ENCODE results near the gene U2AF1L4.

Gene U2AF1L4

DNA sequence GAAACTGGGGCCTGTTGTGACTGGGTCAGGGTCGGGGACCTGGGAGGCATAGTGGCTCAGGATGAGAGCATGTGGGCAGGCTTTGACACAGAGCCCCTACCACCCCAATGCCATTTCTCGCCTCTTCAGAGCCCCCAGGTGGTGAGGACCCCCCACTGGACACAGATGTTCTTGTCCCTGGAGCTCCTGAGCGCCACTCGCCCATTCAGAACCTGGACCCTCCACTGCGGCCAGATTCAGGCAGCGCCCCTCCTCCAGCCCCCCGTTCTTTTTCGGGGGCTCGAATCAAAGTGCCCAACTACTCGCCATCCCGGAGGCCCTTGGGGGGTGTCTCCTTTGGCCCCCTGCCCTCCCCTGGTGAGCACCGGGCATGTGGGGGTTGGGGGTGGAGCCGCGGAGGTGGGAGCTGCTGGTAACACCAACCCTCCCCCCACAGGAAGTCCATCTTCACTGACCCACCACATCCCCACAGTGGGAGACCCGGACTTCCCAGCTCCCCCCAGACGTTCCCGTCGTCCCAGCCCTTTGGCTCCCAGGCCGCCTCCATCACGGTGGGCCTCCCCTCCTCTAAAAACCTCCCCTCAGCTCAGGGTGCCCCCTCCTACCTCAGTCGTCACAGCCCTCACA, 13.3 kb downstream of the U2AF1L4 start:
- no peak for DNase-seq (ENCODE audit: low read depth)
- TF ChIP-seq CTCF (conservative IDR thresholded peaks at IDR 0.05; ENCODE audit: low read depth, low read length): no peak
- no peak overlapping the region for H3K4me3 ChIP-seq (ENCODE audit: low read length)

DNA sequence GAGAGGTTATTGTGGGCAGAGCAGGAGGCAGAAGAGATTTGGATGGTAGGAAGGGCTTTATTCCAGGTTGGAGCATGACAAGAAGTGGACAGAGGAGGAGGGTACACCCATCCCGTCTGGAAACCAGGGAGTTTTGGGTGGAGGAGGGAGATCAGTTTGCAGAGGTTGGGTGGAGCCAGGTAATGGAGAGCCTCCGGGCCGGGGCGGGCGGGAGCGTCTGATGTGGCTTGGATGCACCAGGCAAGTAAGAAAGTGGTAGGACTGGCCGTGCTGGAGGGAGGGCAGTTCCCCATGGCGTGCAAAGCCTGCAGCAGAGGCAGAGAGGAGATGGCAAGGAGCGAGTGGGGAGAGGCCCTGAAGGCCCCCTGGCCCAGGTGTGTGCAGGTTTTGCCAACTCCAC, 13.9 kb downstream of the U2AF1L4 start:
- H3K4me3 ChIP-seq (ENCODE audit: low read length): no peak overlapping the region
- TF ChIP-seq CTCF (conservative IDR thresholded peaks at IDR 0.05; ENCODE audit: low read depth, low read length): no peak
- DNase-seq (ENCODE audit: low read depth): no peak

DNA sequence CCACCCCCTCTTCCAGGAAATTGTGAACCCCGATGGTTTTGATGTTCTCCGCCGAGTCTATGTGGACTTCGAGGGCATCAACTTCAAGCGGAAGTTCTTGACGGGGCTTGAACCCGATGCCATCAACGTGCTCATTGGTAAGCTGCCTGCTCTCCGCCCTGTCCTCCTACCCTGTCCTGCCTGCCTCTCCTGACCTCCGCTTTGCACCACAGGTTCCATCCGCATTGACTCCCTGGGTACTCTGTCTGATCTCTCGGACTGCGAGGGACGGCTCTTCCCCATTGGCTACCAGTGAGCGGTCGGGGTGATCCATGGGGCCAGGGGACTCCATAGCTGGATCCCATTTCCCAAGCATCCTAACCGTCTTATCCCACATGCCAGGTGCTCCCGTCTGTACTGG, 14.9 kb downstream of the U2AF1L4 start:
- no peak overlapping the region for H3K4me3 ChIP-seq (ENCODE audit: low read length)
- TF ChIP-seq CTCF (conservative IDR thresholded peaks at IDR 0.05; ENCODE audit: low read depth, low read length): no peak
- no peak for DNase-seq (ENCODE audit: low read depth)

DNA sequence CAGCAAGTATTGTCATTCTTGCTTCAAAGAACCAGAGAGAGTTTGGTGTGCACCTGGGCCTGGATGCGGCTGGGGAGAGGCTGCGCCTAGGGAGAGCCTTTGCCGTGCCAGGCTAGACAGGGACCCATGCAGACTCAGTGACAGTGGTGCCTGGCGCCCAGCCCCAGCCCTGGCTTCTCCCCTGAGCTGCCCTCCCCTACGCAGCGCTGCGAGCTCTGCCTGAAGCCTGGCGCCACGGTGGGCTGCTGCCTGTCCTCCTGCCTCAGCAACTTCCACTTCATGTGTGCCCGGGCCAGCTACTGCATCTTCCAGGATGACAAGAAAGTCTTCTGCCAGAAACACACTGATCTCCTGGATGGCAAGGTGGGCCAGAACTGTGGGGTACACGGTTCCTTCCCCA, 15.5 kb downstream of the U2AF1L4 start:
- no peak overlapping the region for H3K4me3 ChIP-seq (ENCODE audit: low read length)

DNA sequence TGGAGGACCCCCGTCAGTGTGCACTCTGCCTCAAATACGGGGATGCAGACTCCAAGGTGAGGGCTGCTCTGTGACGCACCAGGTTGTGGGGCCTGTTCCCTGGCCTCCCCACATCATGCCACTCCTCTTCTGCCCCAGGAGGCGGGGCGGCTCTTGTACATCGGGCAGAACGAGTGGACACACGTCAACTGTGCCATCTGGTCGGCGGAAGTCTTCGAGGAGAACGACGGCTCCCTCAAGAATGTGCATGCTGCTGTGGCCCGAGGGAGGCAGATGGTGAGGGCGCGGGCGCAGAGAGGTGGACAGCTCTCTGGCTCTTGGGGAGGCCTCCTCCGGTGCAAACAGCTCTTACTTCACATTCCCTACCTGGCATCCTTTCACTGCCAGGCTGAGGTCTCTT, 16.2 kb downstream of the U2AF1L4 start:
- no peak for DNase-seq (ENCODE audit: low read depth)
- TF ChIP-seq CTCF (conservative IDR thresholded peaks at IDR 0.05; ENCODE audit: low read depth, low read length): no peak
- H3K4me3 ChIP-seq (ENCODE audit: low read length): no peak overlapping the region

More for the DNA sequence above, 15.5 kb downstream of the U2AF1L4 start:
- no peak for TF ChIP-seq CTCF (conservative IDR thresholded peaks at IDR 0.05; ENCODE audit: low read depth, low read length)
- DNase-seq (ENCODE audit: low read depth): no peak

DNA sequence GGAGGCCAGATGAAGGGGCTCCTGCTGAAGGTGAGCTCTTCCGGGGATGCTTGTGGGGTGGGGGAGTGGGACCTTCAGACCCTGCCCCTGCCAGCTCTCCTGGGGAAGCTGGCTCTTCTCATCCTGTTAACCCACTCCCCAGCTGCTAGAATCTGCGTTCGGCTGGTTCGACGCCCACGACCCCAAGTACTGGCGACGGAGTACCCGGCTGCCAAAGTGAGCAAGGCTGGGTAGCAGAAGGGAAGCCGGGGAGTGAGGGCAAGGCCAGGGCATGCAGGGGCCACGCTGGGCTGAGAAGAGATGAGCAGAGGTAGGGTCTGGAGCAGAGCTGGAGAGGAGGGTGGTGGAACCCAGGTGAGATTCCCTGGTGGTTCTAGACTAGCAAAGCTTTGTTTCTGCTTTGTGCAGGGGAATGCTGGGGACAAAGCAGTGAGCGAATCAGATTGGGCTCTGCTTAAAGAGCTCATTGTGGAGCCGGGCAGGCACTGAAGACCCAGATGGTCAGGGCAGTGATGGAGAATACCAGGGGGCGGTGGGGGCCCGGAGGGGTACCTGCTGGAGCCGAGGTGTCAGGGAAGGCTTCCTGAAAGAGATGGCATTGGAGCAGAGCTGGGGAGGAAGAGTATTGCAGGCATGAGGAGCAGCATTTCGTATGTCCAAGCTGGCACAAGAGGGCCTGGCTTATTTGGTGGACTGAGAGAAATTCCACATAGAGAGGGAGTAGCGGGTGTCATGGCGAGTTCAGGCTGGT, 17.1 kb downstream of the U2AF1L4 start:
- no peak for DNase-seq (ENCODE audit: low read depth)
- TF ChIP-seq CTCF (conservative IDR thresholded peaks at IDR 0.05; ENCODE audit: low read depth, low read length): no peak
- H3K4me3 ChIP-seq (ENCODE audit: low read length): no peak overlapping the region

Data from retinal pigment epithelial cell (primary cell).